ENCODE data around the gene LCA5L. TPM values are rescaled to one million over a fixed set of nuclear protein-coding genes. Genes with fewer than 3 reads are reported as not detected.

LCA5L gene
- total and polyA plus RNA-seq, 2 of the 13 experiments (the other 11 are each of a cell fraction or from before 2014, with no cell fraction given): 0.13 to 0.55 TPM

DNA sequence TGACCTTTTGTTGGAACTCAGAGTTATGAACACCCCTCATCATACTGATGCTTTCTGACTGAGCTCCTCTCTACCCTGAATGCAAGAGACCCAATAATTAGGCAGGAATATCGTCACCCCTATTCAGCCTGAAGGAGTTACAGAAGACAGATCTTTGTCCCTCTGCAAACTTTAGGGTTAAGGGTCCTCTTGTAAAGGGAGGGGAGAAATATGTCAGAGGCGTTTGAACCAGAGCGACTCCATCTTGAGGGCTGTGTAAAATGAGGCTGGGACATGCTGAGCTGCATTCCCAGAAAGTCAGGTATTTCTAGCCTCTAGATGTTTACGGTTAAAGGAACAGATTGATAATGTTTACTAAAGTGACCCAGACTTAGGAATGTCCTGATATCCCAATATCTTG is 86.2 kb downstream of the LCA5L start (continued):
- no peak for TF ChIP-seq ZNF224 (CRISPR knock-in tag; IDR thresholded peaks at IDR 0.05)
- no peak for TF ChIP-seq NR1H2 (CRISPR knock-in tag; IDR thresholded peaks at IDR 0.05; ENCODE audit: borderline replicate concordance, low read depth)

Small RNA genes lying within 50 kb of the gene (microRNA-seq; reads per million reads assigned to microRNA genes)
- not detected for gene MIR6508

Small RNA genes lying within 50 kb of the gene (small RNA-seq; reads per million reads assigned to genes)
- gene MIR6508 (ENCODE audit: insufficient read depth in 2 of 3, insufficient read length in 3 of 3, low read depth in 2 of 3, low replicate concordance in 1 of 3): 0 reads per million in 3 experiments

Other genes with a start within 250 kb of the LCA5L start
- gene BRWD1, start 132.1 kb downstream of the LCA5L start, total RNA-seq (2016; rRNA removed; fragmentation: Illumina TruSeq; extraction: Trizol): 28.0 and 28.7 TPM in 2 replicates
- gene BRWD1, start 132.1 kb downstream of the LCA5L start, polyA plus RNA-seq (2011; rRNA removed): 11.4 and 13.9 TPM in 2 replicates
- gene HMGN1, start 96.7 kb downstream of the LCA5L start, total RNA-seq (2016; rRNA removed; fragmentation: Illumina TruSeq; extraction: Trizol): 286 and 355 TPM in 2 replicates
- 69.2 and 104 TPM in 2 replicates for gene HMGN1, start 96.7 kb downstream of the LCA5L start, polyA plus RNA-seq (2011; rRNA removed)
- gene SH3BGR, start 6.2 kb upstream of the LCA5L start, total RNA-seq (2016; rRNA removed; fragmentation: Illumina TruSeq; extraction: Trizol): 1.3 TPM in 1 of 2 replicates, not detected in the other
- gene SH3BGR, start 6.2 kb upstream of the LCA5L start, polyA plus RNA-seq (2011; rRNA removed): 0.47 and 0.48 TPM in 2 replicates
- gene B3GALT5, start 167.2 kb upstream of the LCA5L start, total RNA-seq (2016; rRNA removed; fragmentation: Illumina TruSeq; extraction: Trizol): 0.02 TPM in 1 of 2 replicates, not detected in the other
- gene B3GALT5, start 167.2 kb upstream of the LCA5L start, polyA plus RNA-seq (2011; rRNA removed): under 0.01 and 0.03 TPM in 2 replicates